ENCODE measurements around the gene IRF8.

The IRF8 gene

DNA sequence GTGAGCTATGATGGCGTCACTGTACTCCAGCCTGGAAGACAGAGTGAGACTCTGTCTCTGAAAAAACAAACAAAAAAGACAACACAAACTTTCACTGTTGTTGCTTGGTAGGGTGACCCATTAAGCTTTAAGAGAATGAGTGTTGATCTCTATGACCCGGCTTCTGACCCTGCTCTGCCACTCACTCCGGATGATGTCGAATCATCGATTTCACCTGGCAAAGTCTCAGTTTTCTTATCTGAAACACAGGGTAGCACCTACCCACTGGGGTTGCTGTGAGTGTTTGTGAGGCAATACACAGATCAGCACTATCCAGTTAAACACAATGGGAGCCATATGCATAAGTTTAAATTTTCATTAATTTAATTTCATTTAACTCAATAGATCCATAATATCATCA lies 20.6 kb upstream of the IRF8 start:
- TF ChIP-seq, protein P1, sequence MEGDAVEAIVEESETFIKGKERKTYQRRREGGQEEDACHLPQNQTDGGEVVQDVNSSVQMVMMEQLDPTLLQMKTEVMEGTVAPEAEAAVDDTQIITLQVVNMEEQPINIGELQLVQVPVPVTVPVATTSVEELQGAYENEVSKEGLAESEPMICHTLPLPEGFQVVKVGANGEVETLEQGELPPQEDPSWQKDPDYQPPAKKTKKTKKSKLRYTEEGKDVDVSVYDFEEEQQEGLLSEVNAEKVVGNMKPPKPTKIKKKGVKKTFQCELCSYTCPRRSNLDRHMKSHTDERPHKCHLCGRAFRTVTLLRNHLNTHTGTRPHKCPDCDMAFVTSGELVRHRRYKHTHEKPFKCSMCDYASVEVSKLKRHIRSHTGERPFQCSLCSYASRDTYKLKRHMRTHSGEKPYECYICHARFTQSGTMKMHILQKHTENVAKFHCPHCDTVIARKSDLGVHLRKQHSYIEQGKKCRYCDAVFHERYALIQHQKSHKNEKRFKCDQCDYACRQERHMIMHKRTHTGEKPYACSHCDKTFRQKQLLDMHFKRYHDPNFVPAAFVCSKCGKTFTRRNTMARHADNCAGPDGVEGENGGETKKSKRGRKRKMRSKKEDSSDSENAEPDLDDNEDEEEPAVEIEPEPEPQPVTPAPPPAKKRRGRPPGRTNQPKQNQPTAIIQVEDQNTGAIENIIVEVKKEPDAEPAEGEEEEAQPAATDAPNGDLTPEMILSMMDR (IDR thresholded peaks at IDR 0.05; ENCODE audit: borderline replicate concordance, insufficient read depth, low read depth, low read length): no peak
- H3K4me3 ChIP-seq (ENCODE audit: low read depth, low read length): no peak overlapping the region

DNA sequence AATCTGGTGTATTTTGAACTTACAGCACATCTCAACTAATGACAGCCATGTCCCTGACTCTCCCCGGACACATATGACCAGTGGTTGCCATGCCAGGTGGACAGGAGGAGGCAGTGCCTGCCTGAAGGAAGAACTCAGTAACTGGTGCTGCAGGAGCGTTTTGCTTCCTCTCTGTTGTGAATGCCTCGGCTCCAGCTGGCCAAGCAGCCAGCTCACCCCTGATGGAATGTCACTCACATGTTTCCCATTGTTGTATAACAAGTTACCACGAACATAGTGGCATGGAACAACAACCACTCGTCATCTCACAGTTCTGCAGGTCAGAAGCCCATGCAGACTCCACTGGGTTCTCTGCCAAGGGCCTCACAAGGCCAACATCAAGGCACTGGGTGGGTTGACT lies 20.1 kb upstream of the IRF8 start:
- TF ChIP-seq, protein P1 (IDR thresholded peaks at IDR 0.05; ENCODE audit: borderline replicate concordance, insufficient read depth, low read depth, low read length): no peak
- no peak overlapping the region for H3K4me3 ChIP-seq (ENCODE audit: low read depth, low read length)

DNA sequence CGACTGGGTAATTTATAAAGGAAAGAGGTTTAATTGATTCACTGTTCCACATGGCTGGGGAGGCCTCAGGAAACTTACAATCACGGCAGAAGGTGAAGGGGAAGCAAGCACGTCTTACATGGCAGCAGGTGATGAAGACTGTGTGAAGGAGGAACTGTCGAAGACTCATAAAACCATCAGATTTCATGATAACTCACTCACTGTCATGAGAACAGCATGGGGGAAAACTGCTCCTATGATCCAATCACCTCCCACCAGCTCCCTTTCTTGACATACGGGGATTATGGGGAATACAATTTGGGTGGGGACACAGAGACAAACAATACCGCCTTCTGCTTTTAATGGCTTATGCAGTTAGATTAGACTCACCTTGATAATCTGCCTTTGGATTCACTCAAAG lies 19.4 kb upstream of the IRF8 start:
- TF ChIP-seq, protein P1 (IDR thresholded peaks at IDR 0.05; ENCODE audit: borderline replicate concordance, insufficient read depth, low read depth, low read length): no peak
- no peak overlapping the region for H3K4me3 ChIP-seq (ENCODE audit: low read depth, low read length)

DNA sequence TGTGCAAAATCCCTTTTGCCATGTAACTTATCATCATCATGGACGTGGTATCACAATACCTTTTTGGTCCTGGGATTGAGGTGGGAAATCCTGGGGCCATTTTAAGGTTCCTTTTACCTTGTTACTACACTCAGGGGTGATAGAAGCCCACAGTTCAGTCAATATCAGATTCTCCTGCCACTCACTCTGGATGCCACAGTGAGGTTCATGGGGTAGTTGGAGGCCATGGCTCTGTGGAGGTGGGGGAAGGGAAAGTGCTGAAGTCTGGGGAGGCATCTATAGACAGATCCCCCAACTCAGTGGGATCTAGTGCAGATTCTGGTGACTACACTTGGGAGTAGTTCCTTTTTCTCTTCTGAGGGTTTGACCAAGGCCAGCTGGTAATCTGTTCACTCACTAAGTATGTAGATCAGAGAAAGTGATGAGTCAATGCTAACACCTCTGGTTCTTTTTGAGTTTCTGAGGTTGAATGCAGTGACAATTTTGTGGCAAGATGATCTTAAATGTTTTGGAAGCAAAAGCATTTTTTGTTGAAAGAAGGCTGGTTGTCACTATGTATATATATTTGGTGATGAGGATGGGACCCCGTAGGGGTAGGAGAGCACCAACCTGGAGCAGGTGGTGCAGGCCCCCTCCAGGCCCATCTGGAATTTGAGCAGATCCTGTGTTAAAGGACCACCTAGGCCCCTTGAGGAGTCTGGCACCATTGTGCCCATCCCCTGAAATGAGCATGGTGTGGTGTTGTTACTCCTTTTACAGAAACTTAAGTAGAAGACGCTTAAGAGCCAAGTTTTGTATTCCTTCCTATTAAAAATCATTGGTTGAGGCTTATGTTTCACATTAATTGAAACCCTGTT lies 18.8 kb upstream of the IRF8 start:
- TF ChIP-seq, protein P1 (IDR thresholded peaks at IDR 0.05; ENCODE audit: borderline replicate concordance, insufficient read depth, low read depth, low read length): no peak
- no peak overlapping the region for H3K4me3 ChIP-seq (ENCODE audit: low read depth, low read length)

DNA sequence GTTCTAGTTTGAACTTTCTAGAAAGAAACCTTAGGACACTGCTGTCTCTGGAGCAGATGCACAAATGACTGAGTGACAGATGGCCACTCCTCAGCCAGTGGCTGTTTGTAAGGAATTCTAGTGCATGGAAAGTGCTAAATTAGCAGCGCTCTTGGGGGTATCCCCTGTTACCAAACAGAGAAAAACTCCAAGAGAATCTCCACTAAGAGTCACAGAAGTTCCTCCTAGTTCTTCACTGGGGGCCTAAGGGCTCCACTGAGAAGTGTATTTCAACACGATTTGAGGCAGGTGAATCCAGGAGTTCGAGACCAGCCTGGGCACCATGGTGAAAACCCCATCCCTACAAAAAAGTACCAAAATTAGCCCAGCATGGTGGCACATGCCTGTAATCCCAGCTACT lies 18.1 kb upstream of the IRF8 start:
- TF ChIP-seq, protein P1 (IDR thresholded peaks at IDR 0.05; ENCODE audit: borderline replicate concordance, insufficient read depth, low read depth, low read length): no peak
- no peak overlapping the region for H3K4me3 ChIP-seq (ENCODE audit: low read depth, low read length)

DNA sequence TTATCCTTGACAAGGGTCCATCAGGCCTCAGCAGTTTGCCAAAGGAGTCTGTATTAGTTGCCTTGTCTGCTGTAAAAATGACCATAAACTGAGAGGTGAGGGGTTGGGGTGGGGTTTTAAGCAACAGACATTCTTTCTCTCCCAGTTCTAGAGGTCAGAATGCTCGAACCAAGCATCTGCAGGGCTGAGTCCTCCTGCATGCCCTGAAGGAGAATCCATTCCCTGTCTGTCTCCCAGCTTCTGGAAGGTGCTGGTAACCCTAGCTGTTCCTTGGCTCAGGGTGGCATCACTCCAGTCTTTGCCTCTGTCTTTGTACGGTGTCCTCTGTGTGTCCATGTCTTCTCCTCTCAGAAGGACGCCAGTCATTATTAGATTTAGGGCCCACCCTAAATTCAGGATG lies 17.5 kb upstream of the IRF8 start:
- TF ChIP-seq, protein P1 (IDR thresholded peaks at IDR 0.05; ENCODE audit: borderline replicate concordance, insufficient read depth, low read depth, low read length): no peak
- H3K4me3 ChIP-seq (ENCODE audit: low read depth, low read length): no peak overlapping the region

DNA sequence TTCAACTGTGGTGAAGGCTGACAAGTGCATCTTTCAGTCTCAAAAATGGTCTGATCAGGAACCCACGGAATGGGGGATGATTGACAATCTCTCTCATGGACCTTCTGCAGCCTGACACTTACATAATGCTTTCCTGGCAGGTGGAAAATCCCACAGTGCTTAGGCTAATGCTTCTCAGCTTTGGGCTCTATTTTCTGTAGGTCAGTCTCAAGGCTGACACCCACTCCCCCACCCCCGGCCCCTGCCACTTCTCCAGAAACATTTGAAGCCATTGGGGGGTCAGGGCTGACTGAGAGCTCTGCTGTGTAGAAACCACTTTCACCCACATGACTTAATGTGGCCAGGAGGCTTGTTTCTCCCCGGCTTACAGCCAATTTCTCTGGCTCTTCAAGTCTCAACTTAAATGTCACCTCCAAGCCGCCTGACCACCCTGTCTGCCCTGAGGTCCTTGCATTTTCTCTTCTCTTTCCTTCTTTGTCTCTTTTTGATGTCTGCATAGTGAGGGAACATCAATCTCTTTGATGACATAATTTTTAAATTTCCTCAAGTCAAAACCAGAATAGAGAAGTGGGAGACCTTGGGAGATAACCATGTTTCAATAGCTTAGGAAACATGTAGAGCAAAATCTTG lies 16.7 kb upstream of the IRF8 start:
- TF ChIP-seq, protein P1 (IDR thresholded peaks at IDR 0.05; ENCODE audit: borderline replicate concordance, insufficient read depth, low read depth, low read length): no peak
- H3K4me3 ChIP-seq (ENCODE audit: low read depth, low read length): no peak overlapping the region

Measured in GM12875 (cell line).